ENCODE measurements around the gene TRPM4. TPM values are rescaled to one million over a fixed set of nuclear protein-coding genes. Genes with fewer than 3 reads are reported as not detected.

The TRPM4 gene
- total RNA-seq = 17.7 and 21.2 TPM in 2 replicates

DNA sequence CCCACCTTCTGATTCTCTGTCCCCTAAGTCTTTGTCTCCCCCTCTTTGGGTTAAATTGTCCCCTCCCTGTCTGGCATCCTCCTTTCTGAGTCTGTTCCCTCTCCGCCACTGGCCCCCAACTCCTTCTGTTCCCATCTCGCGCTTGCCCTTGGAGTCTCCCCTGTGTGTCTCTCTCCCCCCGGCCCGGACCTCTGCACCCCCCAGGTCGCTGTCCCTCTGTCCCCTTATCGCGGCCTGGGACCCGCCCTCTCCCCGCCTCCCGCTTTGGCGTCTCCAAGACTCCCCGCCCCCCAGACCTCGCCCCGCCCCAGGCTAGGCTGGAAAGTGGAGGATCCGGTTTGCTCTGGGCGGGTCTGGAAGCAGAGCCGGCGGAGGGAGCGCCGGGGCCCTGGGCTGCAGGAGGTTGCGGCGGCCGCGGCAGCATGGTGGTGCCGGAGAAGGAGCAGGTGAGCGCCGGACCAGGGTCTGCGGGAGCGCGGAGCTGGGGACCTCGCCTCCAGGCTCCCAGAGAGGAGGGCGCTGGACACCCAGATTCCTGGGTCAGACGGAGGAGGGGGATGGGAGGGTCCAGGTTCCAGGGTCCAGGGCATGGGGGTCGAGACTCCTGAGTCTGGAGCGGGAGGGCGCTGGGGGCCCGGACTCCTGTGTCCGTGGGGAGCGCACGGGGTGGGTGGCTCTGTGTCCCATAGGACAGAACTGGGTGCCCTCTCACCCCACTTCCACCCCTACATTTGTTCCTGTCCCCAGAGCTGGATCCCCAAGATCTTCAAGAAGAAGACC is at the start of gene TRPM4:
TSS of gene TRPM4 (plus strand) at position 348 of the 780 bp plus-strand sequence. CDS start at position 423, 75 bp downstream.

DNA sequence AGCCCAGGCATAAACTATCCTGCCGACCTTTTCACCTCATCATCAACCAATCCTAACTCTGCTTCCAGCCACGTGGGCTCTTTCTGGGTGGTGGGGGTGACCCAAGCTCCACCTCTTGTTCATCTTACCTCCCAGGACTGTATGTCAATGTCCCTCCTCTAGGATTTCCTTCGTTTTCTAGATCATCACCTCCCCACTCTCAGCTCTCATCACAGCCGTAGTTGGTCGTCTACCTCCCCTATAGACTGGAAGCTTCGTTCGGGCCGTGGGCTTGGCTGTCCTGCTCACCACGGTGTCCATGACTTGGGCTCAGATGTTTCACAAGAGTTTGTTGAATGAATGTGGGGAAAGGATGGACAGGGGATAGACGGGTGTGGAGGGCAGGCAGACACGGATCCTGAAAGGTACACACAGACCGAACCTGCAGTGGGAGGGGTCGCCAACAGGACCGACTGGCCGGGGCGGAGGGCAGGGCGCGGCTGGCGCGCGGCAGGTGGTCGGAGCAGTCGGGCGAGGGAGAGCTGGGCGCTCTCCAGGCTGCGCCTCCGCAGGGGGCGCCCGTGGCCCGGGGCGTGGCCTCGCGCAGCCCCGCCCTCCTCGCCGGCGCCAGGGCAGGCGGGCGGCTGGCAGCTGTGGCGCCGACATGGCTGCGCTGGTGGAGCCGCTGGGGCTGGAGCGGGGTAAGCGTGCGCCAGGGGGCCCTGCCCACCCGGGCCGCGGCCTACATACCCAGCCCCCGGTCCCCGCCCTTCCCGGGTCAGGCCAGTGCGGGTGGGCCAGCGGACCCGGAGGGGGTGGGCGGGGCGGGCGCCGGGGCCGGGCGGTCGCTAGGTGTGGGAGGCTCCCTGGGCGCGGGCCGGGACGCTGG is 43.6 kb upstream of the TRPM4 start, which contains the start of gene LIN7B:
TSS of gene LIN7B (plus strand) at position 609 of the 868 bp plus-strand sequence. CDS start at position 644, 35 bp downstream.

DNA sequence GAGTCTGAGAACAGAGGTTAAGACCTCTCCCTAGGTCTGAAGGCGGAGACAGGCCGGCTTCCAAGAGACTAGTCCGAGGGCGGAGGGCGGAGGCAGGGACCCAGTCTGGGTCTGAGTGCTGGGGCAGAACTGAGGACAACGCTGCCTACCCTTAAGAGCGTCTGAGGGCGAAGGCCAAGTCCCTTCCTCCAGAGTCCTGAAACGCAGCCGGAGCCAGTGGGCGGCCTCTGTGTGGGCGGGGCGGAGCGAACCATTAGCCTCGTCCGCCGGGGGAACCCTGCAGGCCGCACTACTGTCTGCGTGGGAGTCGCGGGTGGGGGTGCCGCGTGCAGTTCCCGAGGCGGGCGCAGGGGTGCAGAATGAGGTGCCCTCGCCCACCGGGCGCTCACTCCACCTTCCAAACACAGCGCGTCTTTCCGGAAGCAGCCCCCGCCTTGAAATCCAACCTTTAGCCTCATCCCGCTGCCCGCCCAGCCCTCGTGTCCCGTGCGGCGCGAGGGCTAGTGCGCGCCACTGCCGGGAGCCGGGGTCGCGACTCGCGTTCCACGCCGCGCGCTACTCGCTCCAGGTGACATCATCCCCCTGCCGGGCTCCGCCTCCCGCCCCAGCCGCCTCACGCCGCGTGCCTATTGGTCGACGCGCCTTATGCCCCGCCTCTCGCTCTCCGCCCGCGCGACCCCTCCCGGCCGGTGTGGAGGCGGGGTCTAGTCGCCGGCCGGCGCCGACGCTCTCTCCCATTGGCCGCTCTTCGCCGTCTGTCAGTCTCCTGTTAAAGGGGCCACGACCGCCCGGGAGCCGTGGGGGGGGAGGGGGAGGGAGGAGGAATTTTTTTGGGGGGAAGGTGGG is 38.8 kb upstream of the TRPM4 start, which contains the start of gene C19orf73:
TSS of gene C19orf73 (minus strand) at position 579 of the 846 bp plus-strand sequence. CDS start at position 458, 121 bp downstream.

DNA sequence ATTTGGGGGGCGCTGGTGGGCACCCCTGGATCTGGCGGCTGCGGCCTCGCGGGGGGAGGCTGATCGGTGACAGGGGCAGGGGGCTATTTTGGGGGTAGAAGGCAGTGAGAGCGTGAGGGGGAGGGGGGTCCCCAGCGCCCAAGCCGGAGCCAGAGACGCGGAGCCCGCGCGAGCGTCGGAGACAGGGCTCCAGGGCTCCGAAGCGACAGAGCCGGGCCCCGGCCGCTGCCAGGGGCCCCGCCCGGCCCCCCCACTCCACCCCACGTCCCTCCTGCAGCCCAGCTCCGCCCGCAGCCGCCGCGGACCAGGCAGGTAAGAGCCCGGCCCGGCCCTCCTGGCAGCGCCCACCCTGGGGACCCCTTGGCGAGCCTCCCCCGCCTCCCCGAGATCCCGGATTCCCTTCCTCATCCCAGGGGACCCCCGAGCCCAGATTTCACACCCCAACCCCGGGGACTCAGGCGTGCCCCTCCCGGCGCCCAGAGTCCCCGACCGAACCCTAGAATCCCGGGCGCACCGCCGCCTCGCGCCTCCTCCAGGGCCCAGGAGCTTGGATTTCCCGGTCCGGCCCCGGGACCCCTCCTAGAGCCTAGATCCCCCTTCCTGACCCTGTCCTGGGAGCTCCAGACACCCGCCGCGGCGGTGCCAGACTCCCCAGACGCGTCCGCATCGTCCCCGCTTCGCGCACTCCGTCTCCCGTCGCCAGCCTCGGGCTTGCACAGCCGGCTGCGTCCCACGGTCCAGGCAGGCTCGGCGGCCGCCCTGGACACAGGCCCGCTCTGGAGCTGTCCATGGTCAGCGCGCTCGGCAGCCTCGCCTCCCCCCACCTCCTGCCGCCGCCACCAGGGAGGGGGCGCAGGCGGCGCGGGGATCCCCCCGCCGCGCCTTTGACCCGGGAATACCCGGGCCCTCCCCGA is 37.9 kb upstream of the TRPM4 start, which contains the start of gene PPFIA3:
TSS of gene PPFIA3 (plus strand) at position 134 of the 914 bp plus-strand sequence. CDS start 8,330 bp downstream, outside the sequence.

DNA sequence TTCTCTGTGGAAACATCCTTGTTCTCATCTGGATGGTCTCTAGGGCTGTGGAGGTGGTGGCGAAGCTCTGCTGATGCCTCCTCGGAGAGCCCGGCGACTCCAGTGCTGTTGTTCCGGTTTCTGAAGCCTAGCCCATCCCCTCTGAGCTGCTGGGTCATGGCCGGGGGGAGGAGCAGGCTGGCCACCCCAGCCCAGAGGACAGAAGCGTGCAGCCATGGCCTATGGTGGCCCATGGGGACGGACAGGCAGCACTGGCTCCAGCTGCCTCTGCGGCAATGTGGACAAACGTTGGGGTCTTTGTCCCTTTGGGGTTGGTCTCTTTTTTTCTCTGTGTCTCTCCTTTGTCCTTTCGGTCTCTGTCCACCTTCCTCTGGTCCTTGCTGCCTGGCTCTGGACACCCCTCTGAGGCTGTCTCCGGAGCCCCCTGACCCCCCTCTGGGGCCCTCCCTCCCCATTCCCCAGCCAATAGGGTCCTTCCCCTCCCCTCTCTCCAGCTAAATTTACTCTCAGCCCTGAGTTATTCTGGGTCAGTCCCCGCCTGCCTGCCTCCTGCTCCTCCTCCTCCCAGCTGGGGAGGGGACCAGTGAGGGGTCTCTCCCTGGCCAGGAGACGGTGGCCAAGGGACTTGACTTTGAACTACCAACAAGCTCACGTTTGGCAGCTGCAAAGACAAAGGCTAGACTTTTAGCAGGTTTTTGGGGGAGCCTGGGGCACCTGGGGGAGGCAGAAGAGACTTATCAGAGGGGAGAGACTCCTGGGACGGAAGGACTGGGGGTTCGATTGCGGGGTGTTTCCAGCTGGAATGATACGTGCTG is 2.4 kb upstream of the TRPM4 start, which contains the start of gene HRC:
TSS of gene HRC (minus strand) at position 392 of the 815 bp plus-strand sequence. CDS start at position 233, 159 bp downstream.

Other genes starting within 250 kb of the TRPM4 start
- gene DHDH, start 224.1 kb upstream of the TRPM4 start, total RNA-seq = 6.4 and 8.4 TPM in 2 replicates
- gene BAX, start 202.9 kb upstream of the TRPM4 start, total RNA-seq = 35.0 and 104 TPM in 2 replicates
- gene FTL, start 192.5 kb upstream of the TRPM4 start, total RNA-seq = 3,392 and 8,392 TPM in 2 replicates
- 22.8 and 61.9 TPM in 2 replicates for gene GYS1, start 164.5 kb upstream of the TRPM4 start, total RNA-seq
- gene RUVBL2, start 163.9 kb upstream of the TRPM4 start, total RNA-seq = 159 and 276 TPM in 2 replicates
- 1.9 TPM in 1 of 2 replicates, not detected in the other for gene LHB, start 140.7 kb upstream of the TRPM4 start, total RNA-seq
- gene CGB3, start 133.5 kb upstream of the TRPM4 start, total RNA-seq = not detected in 2 replicates
- gene CGB2, start 125.9 kb upstream of the TRPM4 start, total RNA-seq = 1.9 TPM in 1 of 2 replicates, not detected in the other
- gene CGB1, start 120.9 kb upstream of the TRPM4 start, total RNA-seq = not detected in 2 replicates
- gene CGB5, start 113.9 kb upstream of the TRPM4 start, total RNA-seq = 0.24 TPM in 1 of 2 replicates, not detected in the other
- 0.48 TPM in 1 of 2 replicates, not detected in the other for gene CGB8, start 108.7 kb upstream of the TRPM4 start, total RNA-seq
- gene CGB7, start 100.0 kb upstream of the TRPM4 start, total RNA-seq = 0.85 and 0.96 TPM in 2 replicates
- gene NTF4, start 93.0 kb upstream of the TRPM4 start, total RNA-seq = 3.4 and 8.0 TPM in 2 replicates
- under 0.01 TPM in 1 of 2 replicates, not detected in the other for gene KCNA7, start 85.1 kb upstream of the TRPM4 start, total RNA-seq
- 79.5 and 91.6 TPM in 2 replicates for gene SNRNP70, start 72.3 kb upstream of the TRPM4 start, total RNA-seq
- gene LIN7B, start 43.4 kb upstream of the TRPM4 start, total RNA-seq = 2.6 and 10.1 TPM in 2 replicates
- gene C19orf73, start 38.6 kb upstream of the TRPM4 start, total RNA-seq = 0.48 and 2.8 TPM in 2 replicates
- 0.85 and 2.9 TPM in 2 replicates for gene PPFIA3, start 38.2 kb upstream of the TRPM4 start, total RNA-seq
- not detected in 2 replicates for gene HRC, start 2.4 kb upstream of the TRPM4 start, total RNA-seq
- gene SLC6A16, start 167.4 kb downstream of the TRPM4 start, total RNA-seq = under 0.01 TPM in 1 of 2 replicates, not detected in the other
- gene CD37, start 177.6 kb downstream of the TRPM4 start, total RNA-seq = 0.21 TPM in 1 of 2 replicates, not detected in the other
- gene TEAD2, start 204.6 kb downstream of the TRPM4 start, total RNA-seq = 13.6 and 35.2 TPM in 2 replicates
- gene DKKL1, start 206.1 kb downstream of the TRPM4 start, total RNA-seq = under 0.01 TPM in 1 of 2 replicates, not detected in the other
- not detected in 2 replicates for gene KASH5, start 230.5 kb downstream of the TRPM4 start, total RNA-seq

All from tracheal epithelial cell (primary cell).